Vagina (tissue), 2 donors: ENCODE data around the gene CTSL. TPM values are rescaled to one million over a fixed set of nuclear protein-coding genes. Genes with fewer than 3 reads are reported as not detected.
"Not testable (repeated sequence)": the region's sequence is repeated elsewhere in the genome, so short reads cannot be mapped to it uniquely, and the experiment has no call there.

Experiments used
- DNase-seq, 2 donors: peaks; one replicate each; pipeline ENCODE4 v3.0.0-alpha.2; 2017; ENCODE audit errors: extremely low spot score in 2 of 2
- H3K27ac ChIP-seq: fragments of 200-600 bp; sonication (generic); one replicate; pipeline ENCODE4 v1.5.1; 2019
- H3K27me3 ChIP-seq: fragments of 200-600 bp; sonication (generic); one replicate; pipeline ENCODE4 v1.5.1; 2019
- H3K36me3 ChIP-seq, 2 donors: fragments of 200-600 bp; sonication (generic); one replicate each; pipeline ENCODE4 v1.5.1; 2017 to 2019
- H3K4me1 ChIP-seq: fragments of 200-600 bp; sonication (generic); one replicate; pipeline ENCODE4 v1.5.1; 2019
- H3K4me3 ChIP-seq, 2 donors: fragments of 200-600 bp; sonication (generic); 1 replicate in 1 of 2; 2 replicates in 1 of 2; pipeline ENCODE4 v1.5.1; 2016 to 2019
- H3K9me3 ChIP-seq: fragments of 200-600 bp; sonication (generic); one replicate; pipeline ENCODE4 v1.5.1; 2019
- CTCF ChIP-seq, 3 experiments: fragments of 450-650 bp in 2 of 3; fragments of 200-600 bp in 1 of 3; sonication (generic) in 1 of 3; IDR thresholded peaks; one replicate each; pipeline ENCODE4 v1.5.1; 2017 to 2019; ENCODE audit warnings: antibody characterized with exemption in 3 of 3, mild to moderate bottlenecking in 2 of 3, moderate library complexity in 2 of 3
- POLR2A ChIP-seq, 2 donors: fragments of 450-650 bp; IDR thresholded peaks; one replicate each; pipeline ENCODE4 v1.6.1; 2017; ENCODE audit warnings: antibody characterized with exemption in 2 of 2, mild to moderate bottlenecking in 2 of 2, moderate library complexity in 2 of 2
- POLR2AphosphoS5 ChIP-seq, 2 donors: sonication (generic); formaldehyde crosslinking; IDR thresholded peaks; one replicate each; pipeline ENCODE4 v1.9.0; 2017; ENCODE audit warnings: antibody characterized with exemption in 2 of 2, mild to moderate bottlenecking in 2 of 2, low read depth in 1 of 2; ENCODE audit not compliant: insufficient read depth in 1 of 2
- intact Hi-C: fragments of 100-400 bp; cut with DNase I; formaldehyde crosslinking; loops from one replicate; pipeline ENCODE4 v1.15.1; 2023
- total RNA-seq: library from RNA; depleted of rRNA; stranded (reverse); fragments of >200 nt; gene quantifications from one replicate; pipeline ENCODE4 v1.2.3, GENCODE V29; 2016

CTSL gene
- total RNA-seq, 1 donor from 2014 or later: 68.0 TPM

GRCh38 chr9:87742813-87743428, 17.0 kb downstream of the CTSL start:
- intact Hi-C loops: no loop called here
- Histone ChIP-seq H3K9me3 (peaks cover 4% of the 10 kb centered on the region), H3K36me3 (no peaks in the 10 kb centered on the region), H3K27ac (no peak overlapping the region), H3K27me3 (no peaks in the 10 kb centered on the region), H3K4me3 (no peak overlapping the region), H3K4me1 (no peaks in the 10 kb centered on the region)
- TF ChIP-seq CTCF (IDR thresholded peaks at IDR 0.05) (no peak), POLR2A (IDR thresholded peaks at IDR 0.05) (no peak), POLR2AphosphoS5 (IDR thresholded peaks at IDR 0.05; ENCODE audit: insufficient read depth in 1 of 2, low read depth in 1 of 2) (no peak)
- no peak for DNase-seq

GRCh38 chr9:87744247-87744646, 18.3 kb downstream of the CTSL start:
- H3K27me3 ChIP-seq, H3K27ac ChIP-seq, intact Hi-C loops, H3K9me3 ChIP-seq, H3K4me3 ChIP-seq, H3K36me3 ChIP-seq, H3K4me1 ChIP-seq, DNase-seq: not testable (repeated sequence)

GRCh38 chr9:87746186-87746585, 20.3 kb downstream of the CTSL start:
- intact Hi-C loops: no loop called here
- Histone ChIP-seq H3K27me3 (no peaks in the 10 kb centered on the region), H3K36me3 (no peaks in the 10 kb centered on the region), H3K9me3 (peaks cover 4% of the 10 kb centered on the region), H3K4me1 (no peaks in the 10 kb centered on the region), H3K4me3 (no peak overlapping the region), H3K27ac (no peak overlapping the region)
- TF ChIP-seq POLR2AphosphoS5 (IDR thresholded peaks at IDR 0.05; ENCODE audit: insufficient read depth in 1 of 2, low read depth in 1 of 2): no peak
- no peak for TF ChIP-seq CTCF (IDR thresholded peaks at IDR 0.05)
- no peak for TF ChIP-seq POLR2A (IDR thresholded peaks at IDR 0.05)
- DNase-seq: no peak

- Histone ChIP-seq H3K27me3 (no peaks in the 10 kb centered on the region), H3K36me3 (no peaks in the 10 kb centered on the region), H3K9me3 (no peaks in the 10 kb centered on the region), H3K4me3 (no peak overlapping the region), H3K4me1 (no peaks in the 10 kb centered on the region), H3K27ac (no peak overlapping the region)
- no peak for DNase-seq
- intact Hi-C loops: no loop called here
- TF ChIP-seq CTCF (IDR thresholded peaks at IDR 0.05) (no peak), POLR2AphosphoS5 (IDR thresholded peaks at IDR 0.05; ENCODE audit: insufficient read depth in 1 of 2, low read depth in 1 of 2) (no peak), POLR2A (IDR thresholded peaks at IDR 0.05) (no peak)
These were observed 23.0 kb downstream of the CTSL start for GRCh38 chr9:87748881-87749280.

GRCh38 chr9:87749335-87750035, 23.6 kb downstream of the CTSL start:
- Histone ChIP-seq H3K9me3 (no peaks in the 10 kb centered on the region), H3K36me3 (no peaks in the 10 kb centered on the region), H3K4me1 (no peaks in the 10 kb centered on the region), H3K27ac (no peak overlapping the region), H3K27me3 (no peaks in the 10 kb centered on the region), H3K4me3 (no peak overlapping the region)
- no peak for DNase-seq
- no peak for TF ChIP-seq POLR2AphosphoS5 (IDR thresholded peaks at IDR 0.05; ENCODE audit: insufficient read depth in 1 of 2, low read depth in 1 of 2)
- TF ChIP-seq CTCF (IDR thresholded peaks at IDR 0.05): no peak
- TF ChIP-seq POLR2A (IDR thresholded peaks at IDR 0.05): no peak
- intact Hi-C loops: no loop called here
